Esophagus muscularis mucosa (tissue), 3 donors: Measurements from ENCODE around the gene SPATA20.

ENCODE experiments used
- CTCF ChIP-seq, 3 experiments: fragments of 200-600 bp in 2 of 3; fragments of 450-650 bp in 1 of 3; sonication (generic) in 2 of 3; IDR thresholded peaks; one replicate each; pipeline ENCODE4 v1.5.1; 2017 to 2019; ENCODE audit warnings: antibody characterized with exemption in 3 of 3, mild to moderate bottlenecking in 2 of 3, moderate library complexity in 1 of 3
- POLR2AphosphoS5 ChIP-seq, 2 donors: sonication (generic); formaldehyde crosslinking; IDR thresholded peaks; one replicate each; pipeline ENCODE4 v1.6.1; 2017; ENCODE audit warnings: antibody characterized with exemption in 2 of 2

DNA sequence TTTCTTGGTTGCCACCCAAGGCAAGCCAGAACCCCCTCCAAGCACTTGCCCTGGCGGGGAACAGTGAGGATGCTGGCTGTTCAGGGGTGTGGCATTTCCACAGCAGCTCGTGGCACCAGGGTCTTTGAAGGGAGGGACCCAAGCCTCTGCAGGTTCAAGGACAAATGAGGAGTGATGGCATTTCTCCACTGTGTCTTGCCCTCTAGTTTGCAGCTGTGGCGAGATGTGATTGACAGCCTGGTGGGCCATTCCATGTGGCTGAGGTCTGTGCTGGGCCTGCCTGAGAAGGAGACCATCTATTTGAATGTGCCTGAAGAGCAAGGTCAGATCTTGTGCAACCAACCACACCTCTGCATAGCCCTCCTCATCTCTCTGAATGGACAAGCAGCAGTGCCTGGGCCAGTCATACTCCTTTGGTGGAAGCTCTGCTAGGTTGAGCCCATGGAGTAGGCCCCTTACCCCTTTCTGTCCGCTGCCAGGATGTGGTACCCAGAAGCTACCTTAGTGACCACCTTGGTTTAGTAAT, 19.0 kb upstream of the SPATA20 start:
- TF ChIP-seq POLR2AphosphoS5 (IDR thresholded peaks at IDR 0.05): no peak
- no peak for TF ChIP-seq CTCF (IDR thresholded peaks at IDR 0.05)
